H1 (cell line): ENCODE data around the gene ZBTB38. TPM values are rescaled to one million over a fixed set of nuclear protein-coding genes. Genes with fewer than 3 reads are reported as not detected.

Experiments
- BCL11A ChIP-seq, 2 experiments: IDR thresholded peaks; one replicate each; pipeline ENCODE4 v1.6.1; 2011; ENCODE audit warnings: low read depth in 2 of 2, low read length in 2 of 2, mild to moderate bottlenecking in 2 of 2
- RFX5 ChIP-seq: IDR thresholded peaks from 2 replicates; pipeline ENCODE4 v1.6.1; 2011; ENCODE audit warnings: low read depth, low read length, improper control_type of control experiment, borderline replicate concordance
- polyA plus RNA-seq, 7 experiments: library from polyadenylated mRNA; depleted of rRNA in 3 of 7; stranded (reverse) in 5 of 7; unstranded in 2 of 7; fragments of >200 nt in 5 of 7; fragments of 200-250 nt in 2 of 7; gene quantifications; 1 replicate in 5 of 7; 2 replicates in 1 of 7; 4 replicates in 1 of 7; pipeline versions ENCODE4 v1.2.1 to v1.2.3, GENCODE V29; 2011 to 2013; ENCODE audit warnings: missing spikeins in 2 of 7, mixed read lengths in 2 of 7
- total RNA-seq: library from RNA; stranded (reverse); fragmentation: NEBNext Ultra II Directional; extraction: Animal tissue kit (Norgen Biotek cat#: 25700); gene quantifications from 2 replicates; pipeline ENCODE4 v1.2.1, GENCODE V29; 2021

ZBTB38 gene
- total and polyA plus RNA-seq, 2 of the 8 experiments (the other 6 are each of a cell fraction or from before 2014, with no cell fraction given) = 4.4 to 10.5 TPM

- TF ChIP-seq RFX5 = no peak
- TF ChIP-seq BCL11A (IDR thresholded peaks at IDR 0.05; ENCODE audit: low read depth in 2 of 2, low read length in 2 of 2) = no peak
- TF ChIP-seq, all 59 proteins: peak for 0
Observed at GRCh38 chr3:141362736-141363135, 5.6 kb upstream of the ZBTB38 start (continued).
